NCI-H187 (cell line): ENCODE measurements around the gene NOSTRIN.
"Not testable (repeated sequence)": the region's sequence is repeated elsewhere in the genome, so short reads cannot be mapped to it uniquely, and the experiment has no call there.

Source experiments
- DNase-seq, 2 experiments: peaks; one replicate each; lab custom pipeline; 2025; lab: John Stamatoyannopoulos, UW

NOSTRIN gene

DNA sequence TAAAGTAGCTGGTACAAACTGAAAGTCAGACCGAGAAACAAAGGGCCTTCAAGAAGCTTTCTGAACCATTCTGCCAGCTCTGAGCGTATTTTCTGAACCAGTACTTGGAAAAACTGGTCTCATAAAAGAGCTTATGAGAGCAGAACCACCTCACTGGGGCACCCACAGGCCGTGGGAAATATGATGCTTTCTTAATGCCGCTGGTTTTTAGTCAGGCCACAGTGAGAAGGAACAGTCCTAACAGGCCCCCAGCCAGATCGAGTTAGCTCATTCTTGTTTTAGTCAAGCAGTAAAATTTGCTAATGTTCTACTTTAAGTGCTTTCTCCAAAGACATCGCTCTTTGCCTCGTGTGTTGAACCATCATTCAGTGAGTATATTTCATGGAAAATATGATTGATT, 12.7 kb upstream of the NOSTRIN start:
- no peak for DNase-seq

GRCh38 chr2:168790226-168790902, 12.1 kb upstream of the NOSTRIN start:
- no peak for DNase-seq

GRCh38 chr2:168791140-168791539, 11.3 kb upstream of the NOSTRIN start:
- not testable (repeated sequence) for DNase-seq

- no peak for DNase-seq
Measured at GRCh38 chr2:168793596-168793995, 8.8 kb upstream of the NOSTRIN start.

DNA sequence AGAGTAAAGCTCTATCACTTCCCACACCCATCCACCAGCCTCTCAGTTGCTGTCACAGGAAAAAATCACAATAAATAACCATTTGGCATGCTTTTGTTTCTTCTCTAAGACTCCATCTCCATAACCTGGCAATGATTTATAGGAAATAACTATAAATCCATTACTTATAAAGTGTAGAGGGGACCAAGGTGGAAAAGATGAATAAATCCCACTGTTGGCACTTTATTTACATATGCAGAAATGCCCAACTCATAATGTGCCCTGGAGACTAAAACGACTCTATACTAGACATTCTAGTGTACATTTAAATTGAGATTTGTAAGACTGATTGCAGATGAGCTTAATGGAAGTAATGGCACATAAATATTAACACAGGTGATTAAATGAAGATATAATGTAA, 7.5 kb upstream of the NOSTRIN start:
- DNase-seq = no peak

DNA sequence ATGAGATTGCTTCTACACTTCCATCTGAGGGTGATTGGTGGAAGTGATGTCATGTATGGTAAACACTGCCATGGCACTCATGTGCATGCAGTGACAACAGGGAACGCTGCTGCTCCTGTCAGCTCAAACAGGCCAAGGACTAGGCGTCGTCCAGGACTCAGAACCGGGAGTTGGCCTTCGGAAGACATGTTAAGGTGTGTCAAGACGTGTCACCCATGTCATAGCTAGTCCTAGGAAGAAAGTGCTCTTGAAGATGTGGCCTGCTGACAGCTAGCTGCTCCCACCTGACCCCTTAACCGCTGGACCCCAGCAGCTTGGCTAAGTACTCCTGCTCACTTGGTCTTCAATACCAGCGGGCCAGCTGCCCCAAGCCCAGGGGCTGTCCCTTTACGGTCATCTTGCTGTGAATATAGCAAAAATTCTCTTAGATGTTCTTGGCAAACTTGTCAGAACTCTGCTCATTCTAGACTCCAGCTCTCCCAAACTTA, 6.3 kb upstream of the NOSTRIN start:
- no peak for DNase-seq

- DNase-seq = no peak
Measured at GRCh38 chr2:168796583-168797285, 5.7 kb upstream of the NOSTRIN start.

GRCh38 chr2:168797286-168797655, 5.2 kb upstream of the NOSTRIN start:
- DNase-seq = no peak

- DNase-seq = no peak
Measured at GRCh38 chr2:168798076-168798887, 4.2 kb upstream of the NOSTRIN start.

GRCh38 chr2:168798888-168799410, 3.5 kb upstream of the NOSTRIN start:
- DNase-seq = no peak

GRCh38 chr2:168801471-168801870, 966 bp upstream of the NOSTRIN start:
- DNase-seq = no peak

- DNase-seq = no peak
Measured at GRCh38 chr2:168802859-168803725, 655 bp downstream of the NOSTRIN start.

- no peak for DNase-seq
Measured at GRCh38 chr2:168804214-168804613, 1.8 kb downstream of the NOSTRIN start.

DNA sequence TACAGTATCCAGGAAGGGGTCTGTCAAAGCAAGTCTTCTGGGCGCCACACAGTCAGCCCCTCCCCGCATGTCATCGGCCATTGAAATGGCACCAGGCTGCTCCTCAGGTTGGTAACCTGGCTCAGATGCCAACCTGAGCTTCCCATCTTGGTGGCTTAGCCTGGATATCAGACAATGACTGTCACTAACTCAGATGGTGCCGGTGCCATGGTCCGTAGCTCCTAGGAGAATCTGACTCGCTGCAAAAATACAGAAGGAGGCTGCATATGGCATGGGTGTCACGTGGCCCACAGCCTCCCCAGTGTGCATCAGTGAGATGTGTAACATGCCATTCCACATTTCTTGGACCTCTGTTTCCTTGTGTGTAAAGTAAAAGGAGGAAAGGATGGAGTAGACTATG, 3.2 kb downstream of the NOSTRIN start:
- no peak for DNase-seq

- no peak for DNase-seq
Measured at GRCh38 chr2:168809537-168809936, 7.1 kb downstream of the NOSTRIN start.

DNA sequence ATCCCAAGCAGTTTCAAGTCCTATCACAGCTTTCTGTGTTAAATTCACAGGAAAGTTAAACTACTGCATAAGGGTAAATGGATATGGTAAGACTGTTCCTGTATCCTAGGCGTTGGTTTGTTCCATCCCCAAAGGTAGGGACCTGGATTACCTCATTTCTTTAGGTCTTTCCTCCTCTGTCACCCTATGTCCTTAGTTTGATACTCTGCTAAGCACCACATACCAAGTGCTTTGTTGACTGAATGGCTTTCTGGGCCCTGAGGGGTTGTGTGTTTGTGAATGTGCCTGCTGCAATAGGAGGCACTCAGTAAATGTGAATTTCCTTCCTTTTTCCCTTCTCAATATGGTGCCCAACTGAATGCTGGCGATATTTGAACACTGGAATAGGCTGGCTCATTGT, 7.8 kb downstream of the NOSTRIN start:
- DNase-seq = no peak

GRCh38 chr2:168811696-168812095, 9.3 kb downstream of the NOSTRIN start:
- no peak for DNase-seq

DNA sequence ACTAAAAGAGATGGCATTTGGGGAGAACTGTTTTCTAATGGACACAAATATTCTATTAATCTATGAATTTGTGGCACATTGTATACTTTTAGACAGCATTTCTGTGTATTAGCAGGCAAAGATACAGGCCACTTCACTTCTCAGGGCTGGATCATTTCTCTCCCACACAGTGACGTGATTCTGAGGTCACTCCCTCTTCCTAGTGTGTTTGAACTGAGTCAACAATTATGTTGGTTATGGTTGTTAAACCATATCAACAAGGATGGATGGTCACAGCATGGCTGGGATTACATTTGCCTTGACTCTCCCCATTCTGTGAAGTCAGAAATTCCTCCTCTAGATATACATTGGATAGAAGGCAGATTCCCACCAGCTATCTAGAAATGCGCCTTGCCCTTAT, 11.6 kb downstream of the NOSTRIN start:
- DNase-seq = no peak

DNA sequence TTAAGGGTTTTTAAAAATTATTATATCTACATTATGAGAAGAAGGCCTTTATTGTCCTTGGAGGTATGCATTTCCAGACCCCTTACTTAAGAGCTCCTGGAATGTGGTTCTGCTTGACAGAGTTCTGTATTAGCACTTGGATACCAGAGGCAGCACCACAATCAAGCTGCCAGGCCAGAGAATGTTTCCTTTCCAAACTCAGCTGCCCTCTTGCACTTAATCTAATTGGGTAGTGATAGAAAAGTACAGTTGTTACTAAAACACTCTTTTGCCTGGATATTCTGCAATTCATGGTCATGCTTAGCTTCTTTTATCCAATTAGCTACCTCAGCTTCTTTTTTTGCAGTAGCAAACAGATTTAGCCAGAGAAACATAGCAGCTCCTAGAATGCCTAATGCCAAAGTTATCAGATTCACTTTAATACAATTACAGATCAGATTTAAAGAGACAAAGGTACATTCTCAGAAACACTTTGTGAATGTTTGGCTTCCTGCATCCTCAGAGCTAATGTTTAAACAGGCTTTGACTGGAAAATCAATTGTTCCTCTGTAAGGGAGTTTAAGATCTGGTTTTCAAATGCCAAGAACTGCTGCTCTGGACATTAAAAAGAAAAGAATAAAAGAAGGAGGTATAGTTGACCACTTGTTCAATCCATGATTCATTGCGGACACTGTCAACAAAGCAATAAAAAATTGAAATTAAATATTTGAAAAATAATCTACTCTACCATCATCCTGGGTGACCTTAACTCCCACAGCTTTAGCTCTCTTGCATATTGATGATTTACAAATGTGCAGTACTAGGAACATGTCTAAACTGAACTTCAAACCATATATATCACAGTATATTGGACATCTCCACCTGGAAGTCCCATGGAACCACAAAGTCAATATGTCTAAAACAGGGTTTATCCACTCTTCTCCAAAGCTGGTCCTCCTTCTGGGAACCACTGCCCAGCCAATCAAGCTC, 12.8 kb downstream of the NOSTRIN start:
- DNase-seq = no peak

DNA sequence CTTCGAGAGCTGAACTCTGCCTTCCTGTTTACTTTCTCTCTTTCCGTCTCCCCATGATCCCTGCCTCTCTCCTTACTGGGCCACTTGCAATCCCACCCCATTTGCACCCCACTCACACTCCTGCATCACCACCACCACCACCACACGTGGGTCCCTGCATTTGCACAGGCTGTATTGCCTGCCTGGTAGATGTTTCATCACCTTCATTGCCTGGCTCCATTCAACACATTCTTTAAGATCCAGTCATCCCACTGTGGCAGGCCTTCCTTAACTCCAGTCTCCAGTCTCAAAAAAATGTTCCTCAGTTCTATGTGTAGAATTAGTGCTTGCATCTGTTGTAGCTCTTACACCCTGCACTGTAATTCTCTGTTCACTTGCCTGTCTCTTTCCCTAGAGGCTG, 13.9 kb downstream of the NOSTRIN start:
- no peak for DNase-seq
